GM21360 (cell line): ENCODE results near the gene BLOC1S2.
"Not testable (repeated sequence)": the region's sequence is repeated elsewhere in the genome, so short reads cannot be mapped to it uniquely, and the experiment has no call there.

Source experiments
- ATAC-seq: cut with Tn5 transposase; IDR thresholded peaks from one replicate; pipeline ENCODE4 v1.9.1; 2021; ENCODE audit warnings: mild to moderate bottlenecking, moderate library complexity; ENCODE audit not compliant: unreplicated experiment

The BLOC1S2 gene

GRCh38 chr10:100292300-100292699 lies 5.8 kb upstream of the BLOC1S2 start:
- ATAC-seq = not testable (repeated sequence)

GRCh38 chr10:100291356-100291755 lies 4.9 kb upstream of the BLOC1S2 start:
- ATAC-seq = no peak

- no peak for ATAC-seq
Observed at GRCh38 chr10:100289641-100290040, 3.2 kb upstream of the BLOC1S2 start.

GRCh38 chr10:100288196-100288595 lies 1.7 kb upstream of the BLOC1S2 start:
- ATAC-seq = no peak

GRCh38 chr10:100287756-100288155 lies 1.3 kb upstream of the BLOC1S2 start:
- ATAC-seq = no peak

GRCh38 chr10:100285326-100285725 lies 1.2 kb downstream of the BLOC1S2 start:
- ATAC-seq = not testable (repeated sequence)

GRCh38 chr10:100282907-100283306 lies 3.6 kb downstream of the BLOC1S2 start:
- ATAC-seq = no peak

- ATAC-seq = not testable (repeated sequence)
Observed at GRCh38 chr10:100276971-100277370, 9.5 kb downstream of the BLOC1S2 start.

GRCh38 chr10:100267239-100268104 lies 19.0 kb downstream of the BLOC1S2 start, which contains the start of gene CWF19L1:
TSS of gene CWF19L1 (minus strand) at chr10:100267638. CDS start at chr10:100267593, 45 bp downstream.
- no peak for ATAC-seq

- no peak for ATAC-seq
Observed at GRCh38 chr10:100265821-100266485, 20.5 kb downstream of the BLOC1S2 start.

- ATAC-seq = no peak
Observed at GRCh38 chr10:100254191-100254590, 32.3 kb downstream of the BLOC1S2 start.

GRCh38 chr10:100253041-100253440 lies 33.4 kb downstream of the BLOC1S2 start:
- no peak for ATAC-seq

GRCh38 chr10:100248820-100249219 lies 37.7 kb downstream of the BLOC1S2 start:
- ATAC-seq = no peak

GRCh38 chr10:100245484-100246220 lies 40.8 kb downstream of the BLOC1S2 start:
- no peak for ATAC-seq

GRCh38 chr10:100239851-100240250 lies 46.6 kb downstream of the BLOC1S2 start:
- ATAC-seq = no peak

GRCh38 chr10:100238429-100238828 lies 48.1 kb downstream of the BLOC1S2 start:
- ATAC-seq = no peak

- no peak for ATAC-seq
Observed at GRCh38 chr10:100232101-100232500, 54.4 kb downstream of the BLOC1S2 start.

- no peak for ATAC-seq
Observed at GRCh38 chr10:100229819-100230422, 56.6 kb downstream of the BLOC1S2 start.

- ATAC-seq = no peak
Observed at GRCh38 chr10:100223879-100224278, 62.6 kb downstream of the BLOC1S2 start.
